IMR-90 (cell line): ENCODE results near the gene OGA. TPM values are rescaled to one million over a fixed set of nuclear protein-coding genes. Genes with fewer than 3 reads are reported as not detected.

Source experiments
- ATAC-seq: fragments of 200-7000 bp; cut with Tn5 transposase; 2 replicates; pipeline ENCODE4 v1.9.1; 2020; ENCODE audit warnings: low read depth, mild to moderate bottlenecking, moderate library complexity
- BruUV-seq: library from RNA; stranded (reverse); fragments of 400-500 nt; replicated peaks from 2 replicates; lab custom pipeline; 2021; lab: Mats Ljungman, UMichigan
- CTCF ChIA-PET: fragments of 300-600 bp; formaldehyde crosslinking; extraction: SDS; loops from one replicate; lab custom pipeline; 2021; ENCODE audit warnings: antibody characterized with exemption; lab: Yijun Ruan, JAX
- POLR2A ChIA-PET: fragments of 300-600 bp; sonication (Branson Sonifier 250); formaldehyde crosslinking; loops from one replicate; lab custom pipeline; 2022; ENCODE audit warnings: antibody characterized with exemption; ENCODE audit not compliant: unreplicated experiment; lab: Charles Lee
- DNase-seq: peaks from one replicate; pipeline ENCODE4 v3.0.0; 2013
- H2AFZ ChIP-seq: replicated peaks from 2 replicates; pipeline ENCODE3; 2013; ENCODE audit warnings: low read length, mild to moderate bottlenecking; ENCODE audit not compliant: poor library complexity
- H2AK5ac ChIP-seq: 2 replicates; pipeline ENCODE4 v1.6.1; 2013; ENCODE audit warnings: low read depth, low read length, inconsistent platforms
- H2AK9ac ChIP-seq: replicated peaks from 2 replicates; pipeline ENCODE3; 2013; ENCODE audit warnings: mild to moderate bottlenecking, low read depth, low read length, moderate library complexity; ENCODE audit not compliant: poor library complexity
- H2BK120ac ChIP-seq: 2 replicates; pipeline ENCODE4 v1.6.1; 2013; ENCODE audit warnings: low read depth, low read length, inconsistent platforms
- H2BK15ac ChIP-seq: 3 replicates; pipeline ENCODE4 v1.6.1; 2013; ENCODE audit warnings: low read depth, low read length, inconsistent platforms
- H2BK20ac ChIP-seq: 2 replicates; pipeline ENCODE4 v1.6.1; 2013; ENCODE audit warnings: low read depth, mild to moderate bottlenecking, inconsistent platforms, low read length, moderate library complexity
- H2BK5ac ChIP-seq: 2 replicates; pipeline ENCODE4 v1.6.1; 2013; ENCODE audit warnings: mild to moderate bottlenecking, low read depth, low read length, inconsistent platforms; ENCODE audit not compliant: poor library complexity, severe bottlenecking
- H3K14ac ChIP-seq: replicated peaks from 2 replicates; pipeline ENCODE4 v1.6.1; 2013; ENCODE audit warnings: low read depth, low read length, inconsistent platforms
- H3K18ac ChIP-seq: 2 replicates; pipeline ENCODE4 v1.6.1; 2013; ENCODE audit warnings: low read depth, low read length, control low read depth
- H3K23ac ChIP-seq: 2 replicates; pipeline ENCODE4 v1.6.1; 2013; ENCODE audit warnings: low read depth, low read length, inconsistent platforms
- H3K27ac ChIP-seq: 2 replicates; pipeline ENCODE4 v1.5.1; 2013; ENCODE audit warnings: mild to moderate bottlenecking, control low read depth, low read length; ENCODE audit not compliant: insufficient read depth
- H3K27me3 ChIP-seq: 2 replicates; pipeline ENCODE4 v1.6.1; 2013; ENCODE audit warnings: low read length; ENCODE audit not compliant: control insufficient read depth, insufficient read depth
- H3K36me3 ChIP-seq: 2 replicates; pipeline ENCODE4 v1.6.1; 2013; ENCODE audit warnings: low read length, mixed read lengths; ENCODE audit not compliant: control insufficient read depth, insufficient read depth
- H3K4ac ChIP-seq: 2 replicates; pipeline ENCODE4 v1.6.1; 2013; ENCODE audit warnings: low read depth, low read length, inconsistent platforms
- H3K4me1 ChIP-seq: 2 replicates; pipeline ENCODE4 v1.6.1; 2013; ENCODE audit warnings: low read length, mixed read lengths; ENCODE audit not compliant: control insufficient read depth, insufficient read depth
- H3K4me2 ChIP-seq: 2 replicates; pipeline ENCODE4 v1.6.1; 2013; ENCODE audit warnings: low read depth, mild to moderate bottlenecking, control low read depth, low read length, moderate library complexity
- H3K4me3 ChIP-seq: 2 replicates; pipeline ENCODE4 v1.5.1; 2013; ENCODE audit warnings: low read depth, mild to moderate bottlenecking, control low read depth, low read length, moderate library complexity; ENCODE audit not compliant: insufficient read depth
- H3K56ac ChIP-seq: 2 replicates; pipeline ENCODE4 v1.6.1; 2013; ENCODE audit warnings: low read length, inconsistent platforms; ENCODE audit not compliant: insufficient read depth; ENCODE audit errors: extremely low read depth
- H3K79me1 ChIP-seq, 2 experiments: 2 replicates each; pipeline ENCODE4 v1.6.1; 2013; ENCODE audit warnings: low read length in 2 of 2, inconsistent platforms in 1 of 2, low read depth in 1 of 2
- H3K9ac ChIP-seq: 2 replicates; pipeline ENCODE4 v1.6.1; 2013; ENCODE audit warnings: low read depth, low read length, control low read depth
- H3K9me1 ChIP-seq: 2 replicates; pipeline ENCODE4 v1.6.1; 2013; ENCODE audit warnings: low read length, inconsistent platforms; ENCODE audit not compliant: insufficient read depth
- H3K9me3 ChIP-seq: 2 replicates; pipeline ENCODE4 v1.6.1; 2013; ENCODE audit warnings: low read length; ENCODE audit not compliant: control insufficient read depth, insufficient read depth
- H4K20me1 ChIP-seq: 2 replicates; pipeline ENCODE4 v1.6.1; 2013; ENCODE audit warnings: low read length, inconsistent platforms; ENCODE audit not compliant: insufficient read depth
- H4K5ac ChIP-seq: 2 replicates; pipeline ENCODE4 v1.6.1; 2013; ENCODE audit warnings: mild to moderate bottlenecking, low read depth, low read length, control low read depth
- H4K8ac ChIP-seq, 2 experiments: 2 replicates each; pipeline ENCODE4 v1.6.1; 2013; ENCODE audit warnings: low read depth in 2 of 2, low read length in 2 of 2, control low read depth in 1 of 2, inconsistent platforms in 1 of 2
- H4K91ac ChIP-seq: 2 replicates; pipeline ENCODE4 v1.6.1; 2013; ENCODE audit warnings: low read depth, low read length, inconsistent platforms; ENCODE audit not compliant: insufficient read depth
- BHLHE40 ChIP-seq: fragments of 150-350 bp; IDR thresholded peaks from 2 replicates; pipeline ENCODE4 v1.6.1; 2016; ENCODE audit warnings: mild to moderate bottlenecking, low read depth, low read length
- CHD1 ChIP-seq: IDR thresholded peaks from 2 replicates; pipeline ENCODE4 v1.6.1; 2012; ENCODE audit warnings: low read depth, low read length, improper control_type of control experiment
- FOS ChIP-seq: fragments of 150-350 bp; IDR thresholded peaks from 2 replicates; pipeline ENCODE4 v1.6.1; 2016; ENCODE audit warnings: low read depth, low read length
- POLR2A ChIP-seq: IDR thresholded peaks from 2 replicates; pipeline ENCODE4 v1.6.1; 2012; ENCODE audit warnings: mild to moderate bottlenecking, low read depth, low read length
- RAD21 ChIP-seq: IDR thresholded peaks from 2 replicates; pipeline ENCODE4 v1.6.1; 2012; ENCODE audit warnings: low read length, improper control_type of control experiment
- RFX5 ChIP-seq: IDR thresholded peaks from 2 replicates; pipeline ENCODE4 v1.8.0; 2012; ENCODE audit warnings: low read depth, mild to moderate bottlenecking, low read length, moderate library complexity
- SMC3 ChIP-seq: fragments of 150-350 bp; IDR thresholded peaks from 2 replicates; pipeline ENCODE4 v1.6.1; 2016; ENCODE audit warnings: low read depth, mild to moderate bottlenecking, antibody characterized with exemption, low read length, moderate library complexity
- WGBS, 2 experiments: methylation state at CpG; one replicate each; pipeline versions ENCODE4 v1.1.5 to v1.1.7; 2013; ENCODE audit warnings: missing lambda C conversion rate in 2 of 2; ENCODE audit not compliant: insufficient read length in 1 of 2; ENCODE audit errors: extremely low coverage in 2 of 2; 5-methylcytosine and 5-hydroxymethylcytosine counted together
- dilution Hi-C: fragments of 300-500 bp; cut with HindIII; formaldehyde crosslinking; loops from one replicate; pipeline ENCODE4 v1.14.3; 2018; ENCODE audit warnings: low sequenced_read_pairs; ENCODE audit not compliant: unreplicated experiment
- in situ Hi-C: fragments of 300-500 bp; cut with MboI; formaldehyde crosslinking; loops from 3 replicates; pipeline ENCODE4 v1.14.3; 2019; ENCODE audit warnings: low sequenced_read_pairs, inconsistent platforms, mixed read lengths
- intact Hi-C: fragments of 100-400 bp; cut with micrococcal nuclease; formaldehyde crosslinking; loops from 2 replicates; pipeline ENCODE4 v1.10.0; 2022
- polyA plus RNA-seq, 3 experiments: library from polyadenylated mRNA; depleted of rRNA; stranded (reverse); fragments of >200 nt; gene quantifications; 2 replicates each; pipeline ENCODE4 v1.2.3, GENCODE V29; 2012; ENCODE audit warnings: low replicate concordance in 1 of 3
- total RNA-seq: library from RNA; depleted of rRNA; stranded (reverse); fragments of >200 nt; gene quantifications from 2 replicates; pipeline ENCODE4 v1.2.3, GENCODE V29; 2012
- TF ChIP-seq, protein P1 (sequence below): fragments of 150-350 bp; IDR thresholded peaks from 2 replicates; pipeline ENCODE4 v1.6.1; 2017; ENCODE audit warnings: mild to moderate bottlenecking, antibody characterized with exemption, low read length, low read depth

The OGA gene
- total and polyA plus RNA-seq, 2 of the 4 experiments (the other 2 are of a cell fraction): 42.5 to 62.9 TPM

DNA sequence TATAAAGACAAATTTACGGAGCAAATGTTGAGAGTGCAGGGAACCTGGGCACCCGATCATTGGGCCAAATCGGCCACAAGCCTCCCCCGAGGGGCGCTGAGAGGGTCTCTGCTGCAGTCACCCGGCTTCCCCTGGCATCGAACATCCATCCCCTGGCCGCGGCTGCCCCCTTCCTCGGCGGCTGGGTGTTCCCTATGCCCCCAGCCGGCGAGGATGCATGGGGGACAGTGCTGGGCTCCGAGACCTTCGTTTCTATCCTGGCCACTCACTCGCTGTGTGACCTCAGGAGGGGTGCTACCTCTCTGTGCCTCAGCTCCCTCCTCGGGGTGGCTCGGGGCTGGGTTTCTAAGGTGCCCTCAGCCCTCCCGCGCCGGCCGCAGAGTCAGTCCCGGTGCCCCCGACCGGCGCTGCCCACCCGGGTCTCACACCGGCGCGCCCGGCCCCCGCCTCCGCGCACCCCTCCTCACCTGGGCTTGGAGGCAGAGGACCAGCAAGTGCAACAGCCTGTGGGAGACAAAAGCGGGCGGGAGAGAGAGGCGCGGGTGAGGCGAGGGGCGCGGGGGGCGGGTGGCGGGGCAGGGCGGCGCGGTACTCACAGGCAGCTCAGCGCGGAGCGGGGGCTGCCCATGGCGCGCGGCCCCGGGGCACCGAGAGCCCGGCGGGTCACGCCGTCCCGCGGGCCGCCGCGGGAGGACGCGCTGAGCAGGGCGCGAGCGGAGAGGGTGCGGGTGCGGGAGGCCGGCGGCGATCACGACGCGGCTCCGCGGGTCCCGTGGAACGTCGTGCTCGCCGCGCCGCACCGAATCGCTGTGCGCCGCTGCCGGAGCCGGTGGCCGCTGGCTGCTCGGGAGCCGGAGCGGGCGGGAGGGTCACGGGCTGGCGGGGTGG lies 42.7 kb downstream of the OGA start, which contains the start of gene FGF8:
Gene FGF8 (minus strand): TSS at position 842 of the 888 bp plus-strand sequence. CDS start 214 bp downstream, at position 628.
- peaks cover 2% of the 10 kb centered on the region; the same call in 1 of the 2 replicates for H3K4me1 ChIP-seq
- no peaks in the 10 kb centered on the region for H3K9me1 ChIP-seq
- in situ Hi-C loops (no loop called here), intact Hi-C loops (no loop called here), dilution Hi-C loops (no loop called here)
- DNase-seq: no peak
- no peak within 1 kb of the TSS for H3K23ac ChIP-seq
- POLR2A ChIA-PET: no interaction called here
- H4K8ac ChIP-seq: no peak within 1 kb of the TSS
- H3K79me1 ChIP-seq: peaks cover 0 to 3% of the 10 kb centered on the region in 2 experiments; a peak in 1 of 4 replicates
- no peak for TF ChIP-seq SMC3
- no peak for TF ChIP-seq RFX5
- no peak for TF ChIP-seq POLR2A
- TF ChIP-seq CHD1: no peak
- TF ChIP-seq FOS: no peak
- TF ChIP-seq BHLHE40: no peak
- TF ChIP-seq RAD21: no peak
- TF ChIP-seq, protein P1, sequence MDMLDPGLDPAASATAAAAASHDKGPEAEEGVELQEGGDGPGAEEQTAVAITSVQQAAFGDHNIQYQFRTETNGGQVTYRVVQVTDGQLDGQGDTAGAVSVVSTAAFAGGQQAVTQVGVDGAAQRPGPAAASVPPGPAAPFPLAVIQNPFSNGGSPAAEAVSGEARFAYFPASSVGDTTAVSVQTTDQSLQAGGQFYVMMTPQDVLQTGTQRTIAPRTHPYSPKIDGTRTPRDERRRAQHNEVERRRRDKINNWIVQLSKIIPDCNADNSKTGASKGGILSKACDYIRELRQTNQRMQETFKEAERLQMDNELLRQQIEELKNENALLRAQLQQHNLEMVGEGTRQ: no peak
- no peak within 1 kb of the TSS for H4K5ac ChIP-seq
- peaks cover 24% of the 10 kb centered on the region for H4K20me1 ChIP-seq
- no peaks in the 10 kb centered on the region for H3K9me3 ChIP-seq
- H3K56ac ChIP-seq: no peak within 1 kb of the TSS
- no peaks in the 10 kb centered on the region; the same call in 1 of the 2 replicates for H3K36me3 ChIP-seq
- peak within 1 kb of the TSS; percentile 43 for H2AFZ ChIP-seq
- no peak within 1 kb of the TSS for H3K14ac ChIP-seq
- no peak within 1 kb of the TSS for H4K91ac ChIP-seq
- H2BK20ac ChIP-seq: no peak within 1 kb of the TSS
- no peak within 1 kb of the TSS for H3K18ac ChIP-seq
- no peak within 1 kb of the TSS for H2BK120ac ChIP-seq
- H2BK5ac ChIP-seq: no peak within 1 kb of the TSS
- WGBS, 2 experiments: 2% methylated on average over 15 of the region's 98 CpGs; no CpG with 5 or more reads in 1 of the 2 experiments
- no peak within 1 kb of the TSS for H3K27ac ChIP-seq
- peak within 1 kb of the TSS; percentile 25; the same call in 1 of the 2 replicates for H3K4me3 ChIP-seq
- H3K9ac ChIP-seq: no peak within 1 kb of the TSS
- ATAC-seq: no peak; the same call in 1 of the 2 replicates
- no peak within 1 kb of the TSS for H2AK9ac ChIP-seq
- CTCF ChIA-PET: no interaction called here
- BruUV-seq: no TSS peak
- H2AK5ac ChIP-seq: no peak within 1 kb of the TSS
- H3K4ac ChIP-seq: no peak within 1 kb of the TSS
- H3K4me2 ChIP-seq: no peak within 1 kb of the TSS
- no peak within 1 kb of the TSS for H2BK15ac ChIP-seq
- peaks cover 68% of the 10 kb centered on the region for H3K27me3 ChIP-seq
